ENCODE data around the gene CYP11A1.

DNA sequence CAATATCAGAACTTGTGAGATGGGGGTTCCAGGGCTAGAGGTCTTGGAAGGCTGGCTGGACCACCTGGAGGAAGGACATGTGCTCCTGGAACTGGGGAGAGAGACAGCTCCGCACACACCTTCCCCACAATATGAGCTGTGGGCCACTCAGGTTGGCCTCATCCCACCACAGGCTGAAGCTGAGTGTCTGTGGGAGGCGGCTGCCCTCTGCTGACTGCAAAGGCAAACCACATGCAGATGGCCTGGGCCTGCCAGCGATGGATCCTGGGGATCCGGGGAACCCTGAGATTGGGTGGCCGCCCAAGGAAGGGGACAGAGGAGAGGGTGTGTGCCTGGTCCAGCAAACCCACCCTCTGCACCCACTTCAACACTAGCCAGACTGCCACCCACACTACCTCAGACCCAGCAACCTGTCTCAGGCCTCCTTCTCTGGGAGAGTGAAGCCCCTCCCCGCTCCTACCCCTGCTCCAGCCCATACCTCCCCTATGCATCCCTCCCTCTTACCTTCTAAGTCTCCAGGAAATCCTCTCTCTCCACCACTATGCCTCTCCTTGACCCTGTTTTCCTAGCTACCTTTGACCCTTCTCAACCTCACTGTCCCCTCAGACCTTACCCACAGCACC lies 44.8 kb downstream of the CYP11A1 start:
- TF ChIP-seq, protein P1, sequence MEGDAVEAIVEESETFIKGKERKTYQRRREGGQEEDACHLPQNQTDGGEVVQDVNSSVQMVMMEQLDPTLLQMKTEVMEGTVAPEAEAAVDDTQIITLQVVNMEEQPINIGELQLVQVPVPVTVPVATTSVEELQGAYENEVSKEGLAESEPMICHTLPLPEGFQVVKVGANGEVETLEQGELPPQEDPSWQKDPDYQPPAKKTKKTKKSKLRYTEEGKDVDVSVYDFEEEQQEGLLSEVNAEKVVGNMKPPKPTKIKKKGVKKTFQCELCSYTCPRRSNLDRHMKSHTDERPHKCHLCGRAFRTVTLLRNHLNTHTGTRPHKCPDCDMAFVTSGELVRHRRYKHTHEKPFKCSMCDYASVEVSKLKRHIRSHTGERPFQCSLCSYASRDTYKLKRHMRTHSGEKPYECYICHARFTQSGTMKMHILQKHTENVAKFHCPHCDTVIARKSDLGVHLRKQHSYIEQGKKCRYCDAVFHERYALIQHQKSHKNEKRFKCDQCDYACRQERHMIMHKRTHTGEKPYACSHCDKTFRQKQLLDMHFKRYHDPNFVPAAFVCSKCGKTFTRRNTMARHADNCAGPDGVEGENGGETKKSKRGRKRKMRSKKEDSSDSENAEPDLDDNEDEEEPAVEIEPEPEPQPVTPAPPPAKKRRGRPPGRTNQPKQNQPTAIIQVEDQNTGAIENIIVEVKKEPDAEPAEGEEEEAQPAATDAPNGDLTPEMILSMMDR (IDR thresholded peaks at IDR 0.05), result peak; percentile 69 to 90 (median 89)
- TF ChIP-seq POLR2A (IDR thresholded peaks at IDR 0.05) (peak; percentile 5), EP300 (IDR thresholded peaks at IDR 0.05) (no peak)
